EL (cell line): Measurements from ENCODE around the gene OR6C74.

ENCODE experiments used
- DNase-seq: peaks from one replicate; pipeline ENCODE4 v3.0.0-alpha.2; 2016

Gene OR6C74

GRCh38 chr12:55244309-55244708, at the start of gene OR6C74:
OR6C74 (plus strand) TSS chr12:55244609; CDS start chr12:55247288, 2,679 bp downstream.
- no peak for DNase-seq

GRCh38 chr12:55220725-55221124, 23.7 kb upstream of the OR6C74 start, which contains the start of gene OR10A7:
OR10A7 (plus strand) TSS chr12:55221025; CDS start chr12:55221025, 0 bp downstream.
- DNase-seq: no peak

- no peak for DNase-seq
Observed at GRCh38 chr12:55226523-55226922, 17.9 kb upstream of the OR6C74 start.

- no peak for DNase-seq
Observed at GRCh38 chr12:55227643-55228042, 16.8 kb upstream of the OR6C74 start.

GRCh38 chr12:55246159-55246558, 1.8 kb downstream of the OR6C74 start:
- no peak for DNase-seq

GRCh38 chr12:55250944-55251343, 6.5 kb downstream of the OR6C74 start:
- DNase-seq: no peak

GRCh38 chr12:55253281-55253680, 8.9 kb downstream of the OR6C74 start:
- no peak for DNase-seq

- no peak for DNase-seq
Observed at GRCh38 chr12:55256831-55257230, 12.4 kb downstream of the OR6C74 start.

GRCh38 chr12:55258303-55258702, 13.9 kb downstream of the OR6C74 start:
- DNase-seq: no peak

- DNase-seq: no peak
Observed at GRCh38 chr12:55280991-55281390, 36.6 kb downstream of the OR6C74 start.

- no peak for DNase-seq
Observed at GRCh38 chr12:55289999-55290398, 45.6 kb downstream of the OR6C74 start.
